MM.1S (cell line): ENCODE measurements around the gene CALML5.

ENCODE experiments used
- DNase-seq: peaks from one replicate; pipeline ENCODE4 v3.0.0-alpha.2; 2015
- H2AFZ ChIP-seq: fragments of 300-600 bp; sonication (generic); 2 replicates; pipeline ENCODE4 v1.6.0; 2016; ENCODE audit warnings: antibody characterized with exemption, low read length
- H3F3A ChIP-seq: fragments of 300-600 bp; sonication (generic); 2 replicates; pipeline ENCODE4 v1.6.1; 2016; ENCODE audit warnings: mild to moderate bottlenecking, antibody characterized with exemption, low read length, moderate library complexity, mixed read lengths; ENCODE audit not compliant: insufficient read depth
- H3K27ac ChIP-seq: fragments of 300-600 bp; sonication (generic); 2 replicates; pipeline ENCODE4 v1.5.1; 2016; ENCODE audit warnings: mild to moderate bottlenecking, low read length
- H3K27me3 ChIP-seq: fragments of 300-600 bp; sonication (generic); replicated peaks from 2 replicates; pipeline ENCODE4 v1.6.0; 2016; ENCODE audit warnings: low read length; ENCODE audit not compliant: insufficient read depth
- H3K36me3 ChIP-seq: fragments of 300-600 bp; sonication (generic); replicated peaks from 2 replicates; pipeline ENCODE4 v1.6.1; 2016; ENCODE audit warnings: mild to moderate bottlenecking, low read length, mixed read lengths; ENCODE audit not compliant: insufficient read depth
- H3K4me1 ChIP-seq: fragments of 300-600 bp; sonication (generic); 2 replicates; pipeline ENCODE4 v1.6.1; 2016; ENCODE audit warnings: low read length, mixed read lengths
- H3K4me2 ChIP-seq: fragments of 300-600 bp; sonication (generic); 2 replicates; pipeline ENCODE4 v1.6.0; 2016; ENCODE audit warnings: low read depth, low read length
- H3K4me3 ChIP-seq: fragments of 300-600 bp; sonication (generic); 2 replicates; pipeline ENCODE4 v1.5.1; 2016; ENCODE audit warnings: low read length, mixed read lengths
- H3K79me2 ChIP-seq: fragments of 300-600 bp; sonication (generic); 2 replicates; pipeline ENCODE4 v1.6.1; 2016; ENCODE audit warnings: mixed run types, low read length, mixed read lengths
- H3K9ac ChIP-seq: fragments of 300-600 bp; sonication (generic); 2 replicates; pipeline ENCODE4 v1.6.1; 2016; ENCODE audit warnings: low read length, mixed read lengths
- H3K9me2 ChIP-seq: fragments of 300-600 bp; sonication (generic); replicated peaks from 2 replicates; pipeline ENCODE4 v1.6.1; 2016; ENCODE audit warnings: mild to moderate bottlenecking, low read length, mixed read lengths; ENCODE audit not compliant: insufficient read depth
- H3K9me3 ChIP-seq: fragments of 300-600 bp; sonication (generic); replicated peaks from 2 replicates; pipeline ENCODE4 v1.6.1; 2016; ENCODE audit warnings: mild to moderate bottlenecking, low read length, mixed read lengths; ENCODE audit not compliant: insufficient read depth
- H4K20me1 ChIP-seq: fragments of 300-600 bp; sonication (generic); 2 replicates; pipeline ENCODE4 v1.6.1; 2016; ENCODE audit warnings: mild to moderate bottlenecking, low read length, moderate library complexity, mixed read lengths; ENCODE audit not compliant: insufficient read depth
- EZH2 ChIP-seq: fragments of 300-600 bp; sonication (generic); optimal IDR thresholded peaks from 2 replicates; pipeline ENCODE3; 2017; ENCODE audit warnings: low read depth, mild to moderate bottlenecking, antibody characterized with exemption, low read length, mixed read lengths
- EZH2phosphoT487 ChIP-seq: fragments of 300-600 bp; sonication (generic); IDR thresholded peaks from 2 replicates; pipeline ENCODE4 v1.6.1; 2018; ENCODE audit warnings: antibody characterized with exemption, low read length
- TF ChIP-seq, protein P1 (sequence below): fragments of 300-600 bp; sonication (generic); IDR thresholded peaks from 2 replicates; pipeline ENCODE4 v1.5.1; 2016; ENCODE audit warnings: antibody characterized with exemption, low read length, mixed read lengths

The CALML5 gene

DNA sequence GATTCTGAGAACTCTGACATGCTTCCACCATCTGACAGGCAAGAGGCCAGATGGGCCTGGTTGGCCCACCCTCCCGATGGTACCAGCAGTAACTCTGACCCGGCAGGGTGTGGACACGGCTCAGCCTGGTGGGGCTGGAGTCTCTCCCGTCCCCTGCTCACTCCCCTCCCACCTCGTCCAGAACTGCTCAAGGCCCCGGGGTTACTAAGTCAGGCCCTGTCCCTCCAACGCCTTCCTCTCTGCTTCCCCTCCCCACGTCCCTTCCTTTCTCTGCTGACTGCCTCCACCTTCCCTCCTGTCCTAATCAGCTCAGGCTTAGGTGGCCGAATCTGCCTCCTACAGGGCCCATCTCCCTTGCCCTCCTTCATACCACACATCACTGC, 12.5 kb downstream of the CALML5 start:
- DNase-seq, result no peak
- Histone ChIP-seq H3K79me2 (no peaks in the 10 kb centered on the region), H3K4me2 (no peak overlapping the region), H3K36me3 (no peaks in the 10 kb centered on the region), H3K9me3 (no peaks in the 10 kb centered on the region), H3K9me2 (no peaks in the 10 kb centered on the region), H3K4me3 (no peak overlapping the region), H3F3A (no peaks in the 10 kb centered on the region), H3K27ac (no peak overlapping the region), H3K27me3 (no peaks in the 10 kb centered on the region), H4K20me1 (no peaks in the 10 kb centered on the region), H3K9ac (no peak overlapping the region), H3K4me1 (no peaks in the 10 kb centered on the region), H2AFZ (no peak overlapping the region)
- TF ChIP-seq EZH2 (no peak), EZH2phosphoT487 (no peak)
- TF ChIP-seq, protein P1, sequence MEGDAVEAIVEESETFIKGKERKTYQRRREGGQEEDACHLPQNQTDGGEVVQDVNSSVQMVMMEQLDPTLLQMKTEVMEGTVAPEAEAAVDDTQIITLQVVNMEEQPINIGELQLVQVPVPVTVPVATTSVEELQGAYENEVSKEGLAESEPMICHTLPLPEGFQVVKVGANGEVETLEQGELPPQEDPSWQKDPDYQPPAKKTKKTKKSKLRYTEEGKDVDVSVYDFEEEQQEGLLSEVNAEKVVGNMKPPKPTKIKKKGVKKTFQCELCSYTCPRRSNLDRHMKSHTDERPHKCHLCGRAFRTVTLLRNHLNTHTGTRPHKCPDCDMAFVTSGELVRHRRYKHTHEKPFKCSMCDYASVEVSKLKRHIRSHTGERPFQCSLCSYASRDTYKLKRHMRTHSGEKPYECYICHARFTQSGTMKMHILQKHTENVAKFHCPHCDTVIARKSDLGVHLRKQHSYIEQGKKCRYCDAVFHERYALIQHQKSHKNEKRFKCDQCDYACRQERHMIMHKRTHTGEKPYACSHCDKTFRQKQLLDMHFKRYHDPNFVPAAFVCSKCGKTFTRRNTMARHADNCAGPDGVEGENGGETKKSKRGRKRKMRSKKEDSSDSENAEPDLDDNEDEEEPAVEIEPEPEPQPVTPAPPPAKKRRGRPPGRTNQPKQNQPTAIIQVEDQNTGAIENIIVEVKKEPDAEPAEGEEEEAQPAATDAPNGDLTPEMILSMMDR, result no peak

DNA sequence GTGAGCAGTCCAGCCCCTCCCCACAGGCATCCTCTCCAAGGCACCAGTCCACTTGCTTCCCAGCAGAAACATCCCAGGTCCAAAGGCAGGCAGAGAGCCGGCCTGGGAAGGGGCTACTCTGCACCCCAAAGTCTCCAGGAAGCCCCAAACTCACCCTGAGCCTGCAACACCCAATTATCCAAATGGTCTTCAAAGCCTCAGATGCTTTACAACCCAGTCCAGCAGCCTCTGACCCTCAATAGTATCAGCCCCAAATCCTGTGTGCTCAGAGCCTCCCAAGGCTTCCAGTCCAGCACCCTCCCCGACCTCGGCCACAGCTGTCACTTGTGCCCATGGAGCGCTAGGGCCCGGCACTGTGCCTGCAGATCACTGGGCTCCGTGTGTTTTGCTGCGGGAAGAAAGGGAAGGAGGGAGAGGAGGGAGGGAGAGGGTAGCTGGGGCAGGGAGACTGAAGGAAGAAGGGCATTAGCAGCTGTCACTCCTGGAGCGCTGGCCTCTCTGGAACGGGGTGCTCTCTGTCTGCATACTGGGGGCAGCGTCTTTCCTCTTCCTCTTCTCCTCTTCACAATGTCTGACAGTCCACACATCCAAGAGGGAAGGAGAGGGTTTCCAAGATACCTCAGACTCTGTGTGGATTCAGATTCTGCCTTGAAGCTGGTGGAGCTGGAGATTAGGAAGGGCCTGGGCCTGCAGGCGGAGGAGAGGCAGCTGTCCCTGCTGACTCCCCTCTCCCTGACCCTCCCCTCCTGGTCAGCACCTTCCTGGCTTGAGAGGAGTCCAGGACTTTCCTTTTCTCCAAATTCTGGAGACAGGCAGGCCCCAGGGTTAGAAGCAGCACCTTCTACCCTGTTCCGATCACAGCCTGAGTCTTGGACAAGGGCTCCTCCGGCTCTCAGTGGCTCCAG, 13.2 kb downstream of the CALML5 start:
- H3K27me3 ChIP-seq, result no peaks in the 10 kb centered on the region
- H3K79me2 ChIP-seq, result no peaks in the 10 kb centered on the region
- H3K27ac ChIP-seq, result no peak overlapping the region
- H3K9ac ChIP-seq, result no peak overlapping the region
- no peaks in the 10 kb centered on the region for H4K20me1 ChIP-seq
- H3K9me2 ChIP-seq, result no peaks in the 10 kb centered on the region
- H3F3A ChIP-seq, result no peaks in the 10 kb centered on the region
- H3K9me3 ChIP-seq, result no peaks in the 10 kb centered on the region
- H3K4me2 ChIP-seq, result no peak overlapping the region
- no peak overlapping the region for H3K4me3 ChIP-seq
- H3K36me3 ChIP-seq, result no peaks in the 10 kb centered on the region
- H3K4me1 ChIP-seq, result no peaks in the 10 kb centered on the region
- no peak for DNase-seq
- no peak overlapping the region for H2AFZ ChIP-seq
- TF ChIP-seq EZH2phosphoT487, result no peak
- TF ChIP-seq, protein P1, result no peak
- TF ChIP-seq EZH2, result no peak

DNA sequence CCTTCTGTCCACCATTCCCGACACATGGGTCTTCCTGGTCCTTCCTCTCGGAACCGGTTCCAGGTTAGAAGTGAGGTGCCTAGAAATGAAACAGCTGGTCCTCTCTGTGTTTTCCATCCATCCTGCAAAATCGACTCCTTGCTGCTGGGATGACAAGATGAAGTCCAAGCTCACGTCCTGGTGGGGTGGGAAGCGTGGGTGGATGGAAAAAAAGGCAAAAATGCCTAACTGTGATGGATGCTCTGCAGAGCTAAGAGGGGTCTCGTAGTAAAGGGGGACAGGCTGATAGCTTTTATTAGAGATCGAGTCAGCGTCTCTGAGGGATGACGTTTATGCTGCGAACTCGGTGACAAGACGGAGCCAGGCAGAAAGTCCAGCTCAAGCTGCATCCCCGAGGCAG, 14.1 kb downstream of the CALML5 start:
- no peak for DNase-seq
- Histone ChIP-seq H3K79me2 (no peaks in the 10 kb centered on the region), H3K36me3 (no peaks in the 10 kb centered on the region), H4K20me1 (no peaks in the 10 kb centered on the region), H3K27me3 (no peaks in the 10 kb centered on the region), H3K27ac (no peak overlapping the region), H3K4me1 (no peaks in the 10 kb centered on the region), H3K9ac (no peak overlapping the region), H3K9me2 (no peaks in the 10 kb centered on the region), H3K4me2 (no peak overlapping the region), H2AFZ (no peak overlapping the region), H3F3A (no peaks in the 10 kb centered on the region), H3K9me3 (no peaks in the 10 kb centered on the region), H3K4me3 (no peak overlapping the region)
- TF ChIP-seq EZH2 (no peak), EZH2phosphoT487 (no peak)
- TF ChIP-seq, protein P1, result no peak
